ENCODE data around the gene GRIK3. TPM values are rescaled to one million over a fixed set of nuclear protein-coding genes. Genes with fewer than 3 reads are reported as not detected.

The GRIK3 gene
- total RNA-seq, 4 donors from 2014 or later = 0.13 to 0.42 (median 0.15) TPM; not detected in 1

DNA sequence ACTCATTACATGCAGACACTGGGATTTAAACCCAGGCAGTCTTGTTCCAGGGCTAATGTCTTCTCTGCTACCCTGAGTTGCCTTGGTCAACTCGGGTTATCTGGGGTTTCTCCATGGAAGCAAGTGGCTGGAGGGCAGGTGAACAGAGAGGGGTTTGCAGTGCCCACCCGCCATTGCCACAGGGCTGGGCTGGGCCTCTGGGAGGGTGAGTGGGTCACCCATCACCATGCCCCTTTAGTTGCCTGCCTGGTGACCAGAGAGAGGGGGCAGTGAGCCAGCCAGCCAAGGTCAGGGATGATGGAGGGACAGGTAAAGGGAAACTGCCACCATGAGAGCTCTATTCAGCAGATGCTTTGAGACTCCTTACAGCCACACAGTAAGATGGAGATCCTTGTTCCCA, 53.2 kb downstream of the GRIK3 start:
- intact Hi-C loops (cut with DNase I) = no loop called here
- H3K4me1 ChIP-seq = no peaks in the 10 kb centered on the region
- H3K9me3 ChIP-seq = no peaks in the 10 kb centered on the region
- no peak overlapping the region for H3K27ac ChIP-seq
- no peak overlapping the region for H3K4me3 ChIP-seq (replicated peaks in 1 of 3)
- WGBS, 2 donors = 85 to 89% methylated on average over 2 of the region's 2 CpGs
- no peaks in the 10 kb centered on the region for H3K36me3 ChIP-seq
- TF ChIP-seq, protein P1, sequence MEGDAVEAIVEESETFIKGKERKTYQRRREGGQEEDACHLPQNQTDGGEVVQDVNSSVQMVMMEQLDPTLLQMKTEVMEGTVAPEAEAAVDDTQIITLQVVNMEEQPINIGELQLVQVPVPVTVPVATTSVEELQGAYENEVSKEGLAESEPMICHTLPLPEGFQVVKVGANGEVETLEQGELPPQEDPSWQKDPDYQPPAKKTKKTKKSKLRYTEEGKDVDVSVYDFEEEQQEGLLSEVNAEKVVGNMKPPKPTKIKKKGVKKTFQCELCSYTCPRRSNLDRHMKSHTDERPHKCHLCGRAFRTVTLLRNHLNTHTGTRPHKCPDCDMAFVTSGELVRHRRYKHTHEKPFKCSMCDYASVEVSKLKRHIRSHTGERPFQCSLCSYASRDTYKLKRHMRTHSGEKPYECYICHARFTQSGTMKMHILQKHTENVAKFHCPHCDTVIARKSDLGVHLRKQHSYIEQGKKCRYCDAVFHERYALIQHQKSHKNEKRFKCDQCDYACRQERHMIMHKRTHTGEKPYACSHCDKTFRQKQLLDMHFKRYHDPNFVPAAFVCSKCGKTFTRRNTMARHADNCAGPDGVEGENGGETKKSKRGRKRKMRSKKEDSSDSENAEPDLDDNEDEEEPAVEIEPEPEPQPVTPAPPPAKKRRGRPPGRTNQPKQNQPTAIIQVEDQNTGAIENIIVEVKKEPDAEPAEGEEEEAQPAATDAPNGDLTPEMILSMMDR (IDR thresholded peaks at IDR 0.05) = no peak
- no peak for TF ChIP-seq POLR2A (IDR thresholded peaks at IDR 0.05)
- no peak for DNase-seq
- H3K27me3 ChIP-seq = no peaks in the 10 kb centered on the region

DNA sequence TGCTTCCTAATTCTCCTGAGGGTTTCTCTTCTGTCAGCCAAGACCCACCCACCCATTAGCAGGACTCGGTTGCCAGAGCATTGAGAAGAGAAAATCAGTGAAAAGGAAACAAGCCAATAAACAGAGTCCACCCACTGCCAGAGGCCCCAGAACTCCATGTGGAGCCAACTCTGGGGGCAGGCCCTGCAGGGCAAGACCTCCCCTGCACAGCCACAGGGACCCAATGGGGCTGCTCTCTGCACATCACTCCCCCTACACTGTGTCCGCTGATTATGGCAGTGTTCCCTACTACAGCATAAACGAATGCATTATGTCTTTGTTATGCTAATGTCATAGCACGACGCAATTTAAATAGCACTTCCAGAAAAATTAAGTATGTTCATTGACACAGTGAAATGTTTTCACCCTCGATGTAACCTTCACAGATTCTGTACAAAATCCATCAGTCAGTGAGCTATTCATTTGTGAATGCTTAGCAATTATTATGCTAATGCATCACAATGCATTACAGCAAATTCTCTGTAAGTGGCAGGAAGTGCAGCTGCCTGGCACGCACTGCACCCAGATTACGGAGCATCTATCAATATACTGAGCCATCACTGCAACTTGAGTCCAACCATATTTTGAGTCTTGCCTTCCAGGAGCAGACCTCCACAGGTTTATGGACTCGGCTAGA, 56.4 kb downstream of the GRIK3 start:
- WGBS, 2 donors = 76 to 79% methylated on average over 9 of the region's 9 CpGs

GRCh38 chr1:36975642-36976041, 58.7 kb downstream of the GRIK3 start:
- H3K36me3 ChIP-seq = no peaks in the 10 kb centered on the region
- DNase-seq = no peak
- intact Hi-C loops (cut with DNase I) = no loop called here
- H3K27me3 ChIP-seq = no peaks in the 10 kb centered on the region
- no peaks in the 10 kb centered on the region for H3K9me3 ChIP-seq
- no peak for TF ChIP-seq POLR2A (IDR thresholded peaks at IDR 0.05)
- TF ChIP-seq, protein P1 (IDR thresholded peaks at IDR 0.05) = no peak
- no peak overlapping the region for H3K27ac ChIP-seq
- H3K4me1 ChIP-seq = no peaks in the 10 kb centered on the region
- no peak overlapping the region for H3K4me3 ChIP-seq (replicated peaks in 1 of 3)
- WGBS, 2 donors = 54 to 60% methylated on average over 5 of the region's 5 CpGs

More for the DNA sequence above, 56.4 kb downstream of the GRIK3 start:
- H3K27me3 ChIP-seq = no peaks in the 10 kb centered on the region
- no peaks in the 10 kb centered on the region for H3K4me1 ChIP-seq
- TF ChIP-seq, protein P1 (IDR thresholded peaks at IDR 0.05) = no peak
- no peak for TF ChIP-seq POLR2A (IDR thresholded peaks at IDR 0.05)
- no peak overlapping the region for H3K27ac ChIP-seq
- H3K4me3 ChIP-seq (replicated peaks in 1 of 3) = no peak overlapping the region
- DNase-seq = no peak
- H3K9me3 ChIP-seq = no peaks in the 10 kb centered on the region
- H3K36me3 ChIP-seq = no peaks in the 10 kb centered on the region
- intact Hi-C loops (cut with DNase I) = no loop called here

GRCh38 chr1:36973056-36973455, 61.3 kb downstream of the GRIK3 start:
- no peaks in the 10 kb centered on the region for H3K36me3 ChIP-seq
- no peak for DNase-seq
- no peaks in the 10 kb centered on the region for H3K4me1 ChIP-seq
- H3K9me3 ChIP-seq = no peaks in the 10 kb centered on the region
- H3K27ac ChIP-seq = no peak overlapping the region
- 85 to 94% methylated on average over 4 of the region's 4 CpGs for WGBS, 2 donors
- TF ChIP-seq, protein P1 (IDR thresholded peaks at IDR 0.05) = no peak
- TF ChIP-seq POLR2A (IDR thresholded peaks at IDR 0.05) = no peak
- no peaks in the 10 kb centered on the region for H3K27me3 ChIP-seq
- no peak overlapping the region for H3K4me3 ChIP-seq (replicated peaks in 1 of 3)
- intact Hi-C loops (cut with DNase I) = no loop called here

DNA sequence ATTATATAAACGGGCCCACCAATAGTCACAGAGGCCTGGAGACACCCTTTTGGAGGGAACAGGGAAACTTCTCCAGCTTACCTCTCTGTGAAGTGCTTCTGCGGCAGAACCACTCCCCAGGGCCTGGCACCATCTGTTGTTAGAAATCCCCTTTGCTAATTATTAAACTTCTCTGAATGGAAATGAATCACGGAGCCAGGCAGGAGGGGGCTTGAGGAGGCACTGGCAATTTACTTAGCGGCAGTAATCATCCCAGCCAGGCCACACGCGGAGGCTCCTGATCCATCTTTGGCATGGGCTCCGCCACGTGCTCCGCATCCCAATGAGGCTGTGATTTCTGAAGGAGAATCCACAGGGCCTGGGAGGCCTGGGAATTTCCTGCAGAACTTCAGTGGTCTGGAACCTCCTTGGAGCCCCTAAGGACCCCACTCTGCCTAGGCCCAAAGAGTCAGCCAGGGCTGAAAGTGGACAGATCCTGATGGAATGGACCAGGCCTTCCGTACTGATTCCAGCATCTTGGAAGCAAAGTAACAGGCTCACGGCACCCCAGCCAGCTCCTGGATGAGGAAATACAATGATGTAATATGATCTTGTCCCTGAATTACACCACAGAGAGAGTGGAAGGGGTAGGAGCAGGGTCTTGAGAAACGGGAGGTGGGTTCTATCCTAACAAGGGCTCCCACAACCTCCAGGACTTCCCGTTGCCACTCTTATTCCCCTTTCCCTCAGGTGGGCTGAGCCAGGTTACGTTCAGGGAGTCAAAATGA, 62.3 kb downstream of the GRIK3 start:
- no peak for DNase-seq
- Histone ChIP-seq H3K27ac (no peak overlapping the region), H3K4me1 (no peaks in the 10 kb centered on the region), H3K9me3 (no peaks in the 10 kb centered on the region), H3K36me3 (no peaks in the 10 kb centered on the region), H3K4me3 (replicated peaks in 1 of 3) (no peak overlapping the region), H3K27me3 (no peaks in the 10 kb centered on the region)
- 63 to 65% methylated on average over 14 of the region's 14 CpGs for WGBS, 2 donors
- intact Hi-C loops (cut with DNase I) = no loop called here
- TF ChIP-seq, protein P1 (IDR thresholded peaks at IDR 0.05) = no peak
- no peak for TF ChIP-seq POLR2A (IDR thresholded peaks at IDR 0.05)
